ENCODE results near the gene CELF2.

- TF ChIP-seq CTCF (IDR thresholded peaks at IDR 0.05 in 8 of 11, conservative IDR thresholded peaks at IDR 0.05 in 3 of 11): no peak
- no peak for TF ChIP-seq POLR2A (IDR thresholded peaks at IDR 0.05)
- TF ChIP-seq POLR2AphosphoS5 (IDR thresholded peaks at IDR 0.05): peak in 2 of 3 donors; percentile 34 to 73
Observed at GRCh38 chr10:11301571-11302111, 284.0 kb downstream of the CELF2 start.

Data from spleen (tissue), 7 donors.